ENCODE measurements around the gene DMD.

GRCh38 chrX:31181377-31182000, 2029.9 kb downstream of the DMD start:
- TF ChIP-seq, protein P1, sequence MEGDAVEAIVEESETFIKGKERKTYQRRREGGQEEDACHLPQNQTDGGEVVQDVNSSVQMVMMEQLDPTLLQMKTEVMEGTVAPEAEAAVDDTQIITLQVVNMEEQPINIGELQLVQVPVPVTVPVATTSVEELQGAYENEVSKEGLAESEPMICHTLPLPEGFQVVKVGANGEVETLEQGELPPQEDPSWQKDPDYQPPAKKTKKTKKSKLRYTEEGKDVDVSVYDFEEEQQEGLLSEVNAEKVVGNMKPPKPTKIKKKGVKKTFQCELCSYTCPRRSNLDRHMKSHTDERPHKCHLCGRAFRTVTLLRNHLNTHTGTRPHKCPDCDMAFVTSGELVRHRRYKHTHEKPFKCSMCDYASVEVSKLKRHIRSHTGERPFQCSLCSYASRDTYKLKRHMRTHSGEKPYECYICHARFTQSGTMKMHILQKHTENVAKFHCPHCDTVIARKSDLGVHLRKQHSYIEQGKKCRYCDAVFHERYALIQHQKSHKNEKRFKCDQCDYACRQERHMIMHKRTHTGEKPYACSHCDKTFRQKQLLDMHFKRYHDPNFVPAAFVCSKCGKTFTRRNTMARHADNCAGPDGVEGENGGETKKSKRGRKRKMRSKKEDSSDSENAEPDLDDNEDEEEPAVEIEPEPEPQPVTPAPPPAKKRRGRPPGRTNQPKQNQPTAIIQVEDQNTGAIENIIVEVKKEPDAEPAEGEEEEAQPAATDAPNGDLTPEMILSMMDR (IDR thresholded peaks at IDR 0.05; ENCODE audit: low read depth, low read length), result no peak
- TF ChIP-seq POLR2A (IDR thresholded peaks at IDR 0.05; ENCODE audit: extremely low read depth, insufficient read length), result no peak
- TF ChIP-seq, protein P2, sequence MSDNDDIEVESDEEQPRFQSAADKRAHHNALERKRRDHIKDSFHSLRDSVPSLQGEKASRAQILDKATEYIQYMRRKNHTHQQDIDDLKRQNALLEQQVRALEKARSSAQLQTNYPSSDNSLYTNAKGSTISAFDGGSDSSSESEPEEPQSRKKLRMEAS (IDR thresholded peaks at IDR 0.05; ENCODE audit: low read depth, low read length), result no peak

All from NB4 (cell line).